ENCODE measurements around the gene KRTAP19-8. TPM values are rescaled to one million over a fixed set of nuclear protein-coding genes. Genes with fewer than 3 reads are reported as not detected.

Gene KRTAP19-8
- total and polyA plus RNA-seq, 4 donors, result not detected

DNA sequence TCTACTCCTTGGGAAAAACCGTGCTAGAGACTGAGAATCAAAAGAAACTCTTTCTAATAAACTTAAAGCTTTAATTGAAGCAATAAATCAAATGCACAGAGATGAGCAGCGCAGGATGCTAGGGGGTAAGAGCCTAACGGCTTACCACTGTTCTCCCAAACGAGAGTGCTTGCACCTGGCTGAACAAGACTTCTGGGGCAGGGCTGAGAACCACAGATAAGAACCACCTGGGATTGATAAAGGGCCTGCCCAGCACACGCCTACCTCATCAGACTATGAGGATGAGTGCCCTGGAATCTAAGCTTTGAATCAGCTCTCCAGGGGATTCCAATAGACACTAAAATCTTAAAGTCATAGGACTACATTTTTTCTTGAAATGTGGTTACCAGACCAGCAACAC lies 43.3 kb downstream of the KRTAP19-8 start:
- no peaks in the 10 kb centered on the region for H3K4me1 ChIP-seq (ENCODE audit: control insufficient read depth in 5 of 5, insufficient read depth in 5 of 5, low read length in 5 of 5)
- 75 to 76% methylated on average over 5 of the region's 5 CpGs for WGBS, 2 donors
- H3K9ac ChIP-seq (ENCODE audit: insufficient read depth in 1 of 2, low read length in 2 of 2), result no peak overlapping the region
- TF ChIP-seq, protein P1, sequence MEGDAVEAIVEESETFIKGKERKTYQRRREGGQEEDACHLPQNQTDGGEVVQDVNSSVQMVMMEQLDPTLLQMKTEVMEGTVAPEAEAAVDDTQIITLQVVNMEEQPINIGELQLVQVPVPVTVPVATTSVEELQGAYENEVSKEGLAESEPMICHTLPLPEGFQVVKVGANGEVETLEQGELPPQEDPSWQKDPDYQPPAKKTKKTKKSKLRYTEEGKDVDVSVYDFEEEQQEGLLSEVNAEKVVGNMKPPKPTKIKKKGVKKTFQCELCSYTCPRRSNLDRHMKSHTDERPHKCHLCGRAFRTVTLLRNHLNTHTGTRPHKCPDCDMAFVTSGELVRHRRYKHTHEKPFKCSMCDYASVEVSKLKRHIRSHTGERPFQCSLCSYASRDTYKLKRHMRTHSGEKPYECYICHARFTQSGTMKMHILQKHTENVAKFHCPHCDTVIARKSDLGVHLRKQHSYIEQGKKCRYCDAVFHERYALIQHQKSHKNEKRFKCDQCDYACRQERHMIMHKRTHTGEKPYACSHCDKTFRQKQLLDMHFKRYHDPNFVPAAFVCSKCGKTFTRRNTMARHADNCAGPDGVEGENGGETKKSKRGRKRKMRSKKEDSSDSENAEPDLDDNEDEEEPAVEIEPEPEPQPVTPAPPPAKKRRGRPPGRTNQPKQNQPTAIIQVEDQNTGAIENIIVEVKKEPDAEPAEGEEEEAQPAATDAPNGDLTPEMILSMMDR (IDR thresholded peaks at IDR 0.05; ENCODE audit: control extremely low read depth, extremely low read depth), result no peak
- DNase-seq (no peak), ATAC-seq (ENCODE audit: insufficient read depth, low FRiP score) (no peak)
- no peak overlapping the region for H3K4me3 ChIP-seq
- no peaks in the 10 kb centered on the region for H3K36me3 ChIP-seq (ENCODE audit: control insufficient read depth in 4 of 4, insufficient read depth in 4 of 4, low read length in 4 of 4)
- H3K27ac ChIP-seq (ENCODE audit: low read depth in 1 of 2, low read length in 1 of 2), result no peak overlapping the region
- H3K9me3 ChIP-seq (ENCODE audit: control insufficient read depth in 4 of 4, insufficient read depth in 3 of 4, low read length in 3 of 4), result no peaks in the 10 kb centered on the region
- no peaks in the 10 kb centered on the region for H3K27me3 ChIP-seq (ENCODE audit: control insufficient read depth in 3 of 3, insufficient read depth in 3 of 3, low read length in 2 of 3)

DNA sequence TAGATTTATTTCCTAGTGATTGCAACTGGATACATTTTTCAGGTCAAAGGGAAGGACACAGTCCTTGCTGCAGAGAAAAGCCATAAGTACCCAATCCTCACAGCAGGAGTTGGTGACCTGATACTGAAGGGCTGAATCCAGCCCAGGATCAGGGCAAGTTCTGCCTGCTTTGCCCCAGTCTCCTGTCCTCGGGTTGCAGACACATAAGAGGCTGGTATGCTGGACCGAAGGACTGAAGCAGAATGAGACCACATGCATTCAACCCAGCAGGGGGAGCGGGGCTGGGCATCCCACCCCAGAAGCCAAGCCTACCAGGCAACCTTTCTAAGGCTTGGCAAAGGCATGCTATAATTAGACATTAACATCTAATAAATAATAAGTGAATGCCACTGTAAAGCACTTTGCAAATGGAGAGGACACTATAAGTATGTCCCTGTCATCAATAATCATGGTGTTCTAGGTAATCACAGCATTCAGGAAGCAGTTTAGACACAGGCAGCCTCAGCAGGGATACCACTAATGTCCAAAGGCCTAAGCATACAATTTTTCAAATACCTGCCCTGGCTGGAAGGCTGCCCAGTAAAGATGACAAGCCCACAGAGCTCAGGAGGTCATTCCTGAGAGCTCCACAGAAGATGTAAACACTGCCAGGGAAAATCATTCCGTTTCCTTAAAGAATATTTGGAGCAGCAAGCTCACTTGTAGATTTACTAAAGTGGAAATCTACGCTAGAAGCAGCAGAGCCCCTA lies 47.6 kb downstream of the KRTAP19-8 start:
- 71 to 77% methylated on average over 5 of the region's 5 CpGs for WGBS, 2 donors

DNA sequence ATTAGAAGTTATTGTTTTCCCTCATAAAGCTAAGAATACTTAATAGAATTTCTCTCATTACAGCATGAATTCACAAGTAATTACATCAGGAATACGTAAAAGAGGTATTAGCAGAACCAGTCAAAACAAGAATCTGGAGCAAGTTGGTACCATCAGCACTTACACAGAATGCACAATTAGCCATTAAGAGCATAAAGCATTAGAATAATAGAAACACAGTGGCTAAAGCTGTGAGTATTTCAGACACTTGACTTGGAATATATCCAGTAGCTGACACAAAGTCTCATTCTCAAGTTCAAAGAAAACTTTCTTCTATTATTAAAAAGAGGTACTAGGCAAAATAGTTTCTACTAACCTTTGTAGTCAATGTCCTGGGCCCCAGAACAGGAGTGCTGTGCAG lies 49.6 kb downstream of the KRTAP19-8 start:
- Histone ChIP-seq H3K27ac (ENCODE audit: low read depth in 1 of 2, low read length in 1 of 2) (no peak overlapping the region), H3K27me3 (ENCODE audit: control insufficient read depth in 3 of 3, insufficient read depth in 3 of 3, low read length in 2 of 3) (no peaks in the 10 kb centered on the region), H3K36me3 (ENCODE audit: control insufficient read depth in 4 of 4, insufficient read depth in 4 of 4, low read length in 4 of 4) (no peaks in the 10 kb centered on the region), H3K9ac (ENCODE audit: insufficient read depth in 1 of 2, low read length in 2 of 2) (no peak overlapping the region), H3K4me3 (no peak overlapping the region), H3K9me3 (ENCODE audit: control insufficient read depth in 4 of 4, insufficient read depth in 3 of 4, low read length in 3 of 4) (no peaks in the 10 kb centered on the region), H3K4me1 (ENCODE audit: control insufficient read depth in 5 of 5, insufficient read depth in 5 of 5, low read length in 5 of 5) (peaks cover 0 to 4% (median 0%) of the 10 kb centered on the region in 5 donors)
- ATAC-seq (ENCODE audit: insufficient read depth, low FRiP score) (no peak), DNase-seq (no peak)
- 67 to 81% methylated on average over 1 of the region's 1 CpG for WGBS, 2 donors
- TF ChIP-seq, protein P1 (IDR thresholded peaks at IDR 0.05; ENCODE audit: control extremely low read depth, extremely low read depth), result no peak

More for the DNA sequence above, 47.6 kb downstream of the KRTAP19-8 start:
- TF ChIP-seq, protein P1 (IDR thresholded peaks at IDR 0.05; ENCODE audit: control extremely low read depth, extremely low read depth), result no peak
- no peak for ATAC-seq (ENCODE audit: insufficient read depth, low FRiP score)
- no peak overlapping the region for H3K4me3 ChIP-seq
- no peaks in the 10 kb centered on the region for H3K27me3 ChIP-seq (ENCODE audit: control insufficient read depth in 3 of 3, insufficient read depth in 3 of 3, low read length in 2 of 3)
- no peaks in the 10 kb centered on the region for H3K36me3 ChIP-seq (ENCODE audit: control insufficient read depth in 4 of 4, insufficient read depth in 4 of 4, low read length in 4 of 4)
- H3K9me3 ChIP-seq (ENCODE audit: control insufficient read depth in 4 of 4, insufficient read depth in 3 of 4, low read length in 3 of 4), result no peaks in the 10 kb centered on the region
- H3K27ac ChIP-seq (ENCODE audit: low read depth in 1 of 2, low read length in 1 of 2), result no peak overlapping the region
- peak in 1 of 3 donors; percentile 19 for DNase-seq
- peaks cover 0 to 4% (median 0%) of the 10 kb centered on the region in 5 donors for H3K4me1 ChIP-seq (ENCODE audit: control insufficient read depth in 5 of 5, insufficient read depth in 5 of 5, low read length in 5 of 5)
- no peak overlapping the region for H3K9ac ChIP-seq (ENCODE audit: insufficient read depth in 1 of 2, low read length in 2 of 2)

Other genes with a start within 250 kb of the KRTAP19-8 start
- gene KRTAP8-1, start 225.2 kb downstream of the KRTAP19-8 start, total RNA-seq, result not detected
- gene KRTAP8-1, start 225.2 kb downstream of the KRTAP19-8 start, polyA plus RNA-seq, result not detected
- not detected for gene KRTAP7-1, start 208.7 kb downstream of the KRTAP19-8 start, total RNA-seq
- gene KRTAP7-1, start 208.7 kb downstream of the KRTAP19-8 start, polyA plus RNA-seq, result not detected
- not detected for gene KRTAP11-1, start 156.9 kb downstream of the KRTAP19-8 start, total RNA-seq
- gene KRTAP11-1, start 156.9 kb downstream of the KRTAP19-8 start, polyA plus RNA-seq, result not detected

All from lung (tissue), 12 donors.